Caco-2 (cell line): ENCODE data around the gene CIITA. TPM values are rescaled to one million over a fixed set of nuclear protein-coding genes. Genes with fewer than 3 reads are reported as not detected.
A peak's percentile ranks its signal among the peaks of the same experiment; 100 is the strongest.

Source experiments
- BruUV-seq: library from RNA; stranded (reverse); fragments of 400-500 nt; replicated peaks from 2 replicates; lab custom pipeline; 2021; lab: Mats Ljungman, UMichigan
- CTCF ChIA-PET: fragments of 300-600 bp; sonication (Branson Sonifier 250); formaldehyde crosslinking; loops from one replicate; lab custom pipeline; 2022; ENCODE audit warnings: antibody characterized with exemption; lab: Charles Lee
- POLR2A ChIA-PET: fragments of 300-600 bp; sonication (Branson Sonifier 250); formaldehyde crosslinking; loops from one replicate; lab custom pipeline; 2022; ENCODE audit warnings: antibody characterized with exemption; lab: Charles Lee
- DNase-seq, 2 experiments: peaks; one replicate each; pipeline versions ENCODE4 v3.0.0 to v3.0.0-alpha.2; 2020 to 2022
- H3K27me3 ChIP-seq: replicated peaks from 2 replicates; pipeline ENCODE4 v1.6.0; 2011; ENCODE audit warnings: low read length; ENCODE audit not compliant: control insufficient read depth, insufficient read depth
- H3K36me3 ChIP-seq: 2 replicates; pipeline ENCODE4 v1.5.1; 2011; ENCODE audit warnings: low read length; ENCODE audit not compliant: control insufficient read depth, insufficient read depth
- H3K4me1 ChIP-seq: fragments of 250-450 bp; sonication (Bioruptor Pico); 2 replicates; pipeline ENCODE4 v1.5.1; 2020; ENCODE audit warnings: mild to moderate bottlenecking
- H3K4me3 ChIP-seq: 2 replicates; pipeline ENCODE4 v1.5.1; 2011; ENCODE audit warnings: low read depth, mild to moderate bottlenecking, control low read depth, low read length
- H3K9me3 ChIP-seq: fragments of 250-450 bp; sonication (Bioruptor Pico); 2 replicates; pipeline ENCODE4 v1.5.1; 2020; ENCODE audit warnings: mild to moderate bottlenecking, moderate library complexity
- H3K27ac Mint-ChIP-seq: one replicate; pipeline ENCODE4 v1.8.0; 2022; ENCODE audit warnings: mixed read lengths; ENCODE audit not compliant: unreplicated experiment
- H3K27me3 Mint-ChIP-seq: one replicate; pipeline ENCODE4 v1.8.0; 2022; ENCODE audit warnings: mixed read lengths; ENCODE audit not compliant: insufficient read depth, unreplicated experiment
- H3K36me3 Mint-ChIP-seq: one replicate; pipeline ENCODE4 v1.8.0; 2022; ENCODE audit warnings: mild to moderate bottlenecking, mixed read lengths; ENCODE audit not compliant: insufficient read depth, unreplicated experiment
- H3K4me1 Mint-ChIP-seq: one replicate; pipeline ENCODE4 v1.8.0; 2022; ENCODE audit warnings: low read depth, mixed read lengths; ENCODE audit not compliant: unreplicated experiment
- H3K4me3 Mint-ChIP-seq: one replicate; pipeline ENCODE4 v1.8.0; 2022; ENCODE audit warnings: mild to moderate bottlenecking, moderate library complexity, mixed read lengths; ENCODE audit not compliant: unreplicated experiment
- H3K9me3 Mint-ChIP-seq: one replicate; pipeline ENCODE4 v1.8.0; 2022; ENCODE audit warnings: mixed read lengths; ENCODE audit not compliant: unreplicated experiment
- CTCF ChIP-seq, 2 experiments: fragments of 200-600 bp in 1 of 2; IDR thresholded peaks; 1 replicate in 1 of 2; 2 replicates in 1 of 2; pipeline versions ENCODE4 v1.5.1 to v1.8.0; 2011 to 2022; ENCODE audit warnings: antibody characterized with exemption in 1 of 2, control low read depth in 1 of 2, inconsistent platforms in 1 of 2, low read depth in 1 of 2, low read length in 1 of 2, mild to moderate bottlenecking in 1 of 2, moderate library complexity in 1 of 2; ENCODE audit not compliant: insufficient read depth in 1 of 2, severe bottlenecking in 1 of 2, unreplicated experiment in 1 of 2
- intact Hi-C: fragments of 100-400 bp; cut with micrococcal nuclease; formaldehyde crosslinking; loops from one replicate; pipeline ENCODE4 v1.10.0; 2022; ENCODE audit not compliant: unreplicated experiment
- total RNA-seq: library from RNA; stranded (reverse); gene quantifications from 2 replicates; pipeline ENCODE4 v1.2.3, GENCODE V29; 2022

CIITA gene
- total RNA-seq, 1 experiment from 2014 or later: 0.27 TPM

- TF ChIP-seq CTCF (IDR thresholded peaks at IDR 0.05; ENCODE audit: insufficient read depth in 1 of 2, low read depth in 1 of 2, low read length in 1 of 2, severe bottlenecking in 1 of 2, unreplicated experiment in 1 of 2): no peak
- Histone ChIP-seq H3K4me3 (no peak overlapping the region), H3K9me3 (no peaks in the 10 kb centered on the region), H3K36me3 (no peaks in the 10 kb centered on the region; the same call in 1 of the 2 replicates), H3K4me1 (no peaks in the 10 kb centered on the region), H3K27me3 (no peaks in the 10 kb centered on the region)
- Mint-ChIP-seq H3K27me3 (no peaks in the 10 kb centered on the region), H3K4me1 (no peaks in the 10 kb centered on the region), H3K27ac (no peak overlapping the region), H3K4me3 (no peak overlapping the region), H3K36me3 (peaks cover 8% of the 10 kb centered on the region), H3K9me3 (no peaks in the 10 kb centered on the region)
- DNase-seq: no peak
- ChIA-PET POLR2A (no interaction called here), CTCF (no interaction called here)
- no TSS peak for BruUV-seq
- intact Hi-C loops: no loop called here
Measured at GRCh38 chr16:10961231-10961630, 84.2 kb downstream of the CIITA start.

- peak; percentile 67 to 78 for DNase-seq
- Mint-ChIP-seq H3K9me3 (no peaks in the 10 kb centered on the region), H3K4me1 (no peaks in the 10 kb centered on the region), H3K4me3 (no peak overlapping the region), H3K27ac (no peak overlapping the region), H3K36me3 (peaks cover 8% of the 10 kb centered on the region), H3K27me3 (no peaks in the 10 kb centered on the region)
- H3K9me3 ChIP-seq: no peaks in the 10 kb centered on the region
- H3K27me3 ChIP-seq: no peaks in the 10 kb centered on the region
- peak; percentile 82 to 89 for TF ChIP-seq CTCF (IDR thresholded peaks at IDR 0.05; ENCODE audit: insufficient read depth in 1 of 2, low read depth in 1 of 2, low read length in 1 of 2, severe bottlenecking in 1 of 2, unreplicated experiment in 1 of 2)
- no peak overlapping the region for H3K4me3 ChIP-seq
- no peaks in the 10 kb centered on the region; the same call in 1 of the 2 replicates for H3K36me3 ChIP-seq
- no peaks in the 10 kb centered on the region for H3K4me1 ChIP-seq
- CTCF ChIA-PET: interaction anchor here (0.8 to 1.5 kb wide), 3 partner anchors 10 to 292 kb away, joined by 3 to 4 read pairs (median 3); partner anchors contain the start of gene SOCS1
- no TSS peak for BruUV-seq
- intact Hi-C loops: loop anchor here (1.0 kb wide), 1 partner anchor 10 kb away; no protein-coding TSS in a partner anchor
- POLR2A ChIA-PET: no interaction called here
Measured at GRCh38 chr16:10964039-10964890, 87.3 kb downstream of the CIITA start.

DNA sequence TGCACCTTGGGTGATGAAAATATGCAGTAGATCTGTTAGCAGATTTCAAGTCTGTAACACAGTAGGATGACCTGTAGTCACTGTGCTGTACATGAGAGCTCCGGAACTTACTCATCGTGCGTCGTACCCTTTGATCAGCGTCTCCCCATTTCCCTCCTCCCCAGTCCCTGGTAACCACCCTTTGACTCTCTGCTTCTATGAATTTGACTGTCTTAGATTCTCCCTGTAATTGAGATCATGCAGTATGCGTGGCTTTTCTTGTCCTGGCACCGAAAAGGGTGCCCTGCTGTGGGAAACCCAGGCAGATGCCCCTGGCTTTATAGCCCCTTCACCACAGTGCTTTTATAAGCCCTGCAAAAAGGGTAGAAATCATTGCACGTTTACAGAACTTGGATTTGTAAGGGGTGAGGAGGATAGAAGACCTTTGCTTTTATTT is 87.9 kb downstream of the CIITA start:
- CTCF ChIA-PET: no interaction called here
- intact Hi-C loops: loop anchor here (1.0 kb wide), 1 partner anchor 11 kb away; no protein-coding TSS in a partner anchor
- H3K4me1 Mint-ChIP-seq: no peaks in the 10 kb centered on the region

More for the DNA sequence above, 87.9 kb downstream of the CIITA start:
- no peaks in the 10 kb centered on the region for H3K27me3 Mint-ChIP-seq
- BruUV-seq: no TSS peak
- Histone ChIP-seq H3K4me3 (no peak overlapping the region), H3K27me3 (no peaks in the 10 kb centered on the region), H3K9me3 (no peaks in the 10 kb centered on the region), H3K36me3 (no peaks in the 10 kb centered on the region; the same call in 1 of the 2 replicates), H3K4me1 (no peaks in the 10 kb centered on the region)
- no peak for TF ChIP-seq CTCF (IDR thresholded peaks at IDR 0.05; ENCODE audit: insufficient read depth in 1 of 2, low read depth in 1 of 2, low read length in 1 of 2, severe bottlenecking in 1 of 2, unreplicated experiment in 1 of 2)
- H3K4me3 Mint-ChIP-seq: no peak overlapping the region
- no peak for DNase-seq
- no peaks in the 10 kb centered on the region for H3K9me3 Mint-ChIP-seq
- POLR2A ChIA-PET: no interaction called here
- H3K27ac Mint-ChIP-seq: no peak overlapping the region
- peaks cover 8% of the 10 kb centered on the region for H3K36me3 Mint-ChIP-seq
